Muscle layer of duodenum (tissue), 2 donors: ENCODE data around the gene VAPA.
A peak's percentile ranks its signal among the peaks of the same experiment; 100 is the strongest.

ENCODE experiments used
- H3K27ac ChIP-seq: one replicate; pipeline ENCODE4 v1.7.0; 2013; ENCODE audit warnings: mild to moderate bottlenecking, low read length
- H3K27me3 ChIP-seq: one replicate; pipeline ENCODE4 v1.7.0; 2013; ENCODE audit warnings: low read depth, mild to moderate bottlenecking, control low read depth, low read length
- H3K36me3 ChIP-seq, 2 donors: one replicate each; pipeline ENCODE4 v1.7.0; 2013; ENCODE audit warnings: low read length in 2 of 2, control low read depth in 1 of 2, mild to moderate bottlenecking in 1 of 2; ENCODE audit not compliant: insufficient read depth in 2 of 2, control insufficient read depth in 1 of 2
- H3K4me1 ChIP-seq, 2 donors: one replicate each; pipeline ENCODE4 v1.7.0; 2013; ENCODE audit warnings: low read length in 2 of 2, mild to moderate bottlenecking in 2 of 2, control low read depth in 1 of 2, moderate library complexity in 1 of 2; ENCODE audit not compliant: insufficient read depth in 2 of 2, control insufficient read depth in 1 of 2
- H3K4me3 ChIP-seq, 2 donors: one replicate each; pipeline ENCODE4 v1.7.0; 2013; ENCODE audit warnings: low read length in 2 of 2, low read depth in 1 of 2, mild to moderate bottlenecking in 1 of 2
- H3K9me3 ChIP-seq, 2 donors: one replicate each; pipeline ENCODE4 v1.7.0; 2013; ENCODE audit warnings: low read length in 2 of 2, control low read depth in 1 of 2, mild to moderate bottlenecking in 1 of 2; ENCODE audit not compliant: control insufficient read depth in 1 of 2
- donor health status: healthy.

VAPA gene

GRCh38 chr18:9965711-9966624 is 52.2 kb downstream of the VAPA start:
- Histone ChIP-seq H3K9me3 (no peaks in the 10 kb centered on the region), H3K27me3 (no peaks in the 10 kb centered on the region), H3K36me3 (no peaks in the 10 kb centered on the region), H3K27ac (no peak overlapping the region), H3K4me3 (no peak overlapping the region), H3K4me1 (no peaks in the 10 kb centered on the region)

- Histone ChIP-seq H3K27me3 (no peaks in the 10 kb centered on the region), H3K27ac (no peak overlapping the region), H3K36me3 (no peaks in the 10 kb centered on the region), H3K9me3 (no peaks in the 10 kb centered on the region), H3K4me3 (peak overlapping the region; percentile 16 to 35), H3K4me1 (peaks cover 0 to 4% of the 10 kb centered on the region in 2 donors)
Observed at GRCh38 chr18:9968081-9968848, 54.4 kb downstream of the VAPA start.

GRCh38 chr18:9969247-9969646 is 55.4 kb downstream of the VAPA start:
- H3K4me1 ChIP-seq: peaks cover 0 to 4% of the 10 kb centered on the region in 2 donors
- no peak overlapping the region for H3K27ac ChIP-seq
- H3K9me3 ChIP-seq: no peaks in the 10 kb centered on the region
- no peak overlapping the region for H3K4me3 ChIP-seq
- H3K36me3 ChIP-seq: no peaks in the 10 kb centered on the region
- H3K27me3 ChIP-seq: no peaks in the 10 kb centered on the region

- H3K4me3 ChIP-seq: no peak overlapping the region
- H3K27ac ChIP-seq: no peak overlapping the region
- no peaks in the 10 kb centered on the region for H3K36me3 ChIP-seq
- H3K27me3 ChIP-seq: no peaks in the 10 kb centered on the region
- peaks cover 8 to 9% of the 10 kb centered on the region in 2 donors for H3K9me3 ChIP-seq
- H3K4me1 ChIP-seq: peaks cover 0 to 4% of the 10 kb centered on the region in 2 donors
Observed at GRCh38 chr18:9971313-9971920, 57.6 kb downstream of the VAPA start.

DNA sequence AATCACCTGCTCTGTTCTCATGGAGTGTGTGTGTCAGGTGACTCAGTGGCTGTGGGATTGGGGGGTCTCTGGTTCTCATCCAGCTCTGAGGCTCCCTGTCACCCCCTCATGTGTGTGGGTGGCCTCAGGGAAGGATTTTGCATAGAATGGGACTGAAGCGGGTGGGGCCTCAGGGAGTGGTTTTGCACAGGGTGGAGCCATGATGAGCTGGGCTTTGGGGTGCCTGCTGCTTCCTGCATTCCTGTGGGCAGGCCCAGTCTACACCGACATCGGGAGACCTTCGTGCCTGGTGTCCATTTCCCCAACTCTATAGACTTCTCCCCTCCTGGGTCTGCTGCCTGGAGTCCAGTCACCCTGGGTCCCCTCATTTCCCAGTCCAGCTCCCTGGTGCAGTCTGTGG is 59.7 kb downstream of the VAPA start:
- no peak overlapping the region for H3K27ac ChIP-seq
- H3K9me3 ChIP-seq: peaks cover 8 to 11% of the 10 kb centered on the region in 2 donors

DNA sequence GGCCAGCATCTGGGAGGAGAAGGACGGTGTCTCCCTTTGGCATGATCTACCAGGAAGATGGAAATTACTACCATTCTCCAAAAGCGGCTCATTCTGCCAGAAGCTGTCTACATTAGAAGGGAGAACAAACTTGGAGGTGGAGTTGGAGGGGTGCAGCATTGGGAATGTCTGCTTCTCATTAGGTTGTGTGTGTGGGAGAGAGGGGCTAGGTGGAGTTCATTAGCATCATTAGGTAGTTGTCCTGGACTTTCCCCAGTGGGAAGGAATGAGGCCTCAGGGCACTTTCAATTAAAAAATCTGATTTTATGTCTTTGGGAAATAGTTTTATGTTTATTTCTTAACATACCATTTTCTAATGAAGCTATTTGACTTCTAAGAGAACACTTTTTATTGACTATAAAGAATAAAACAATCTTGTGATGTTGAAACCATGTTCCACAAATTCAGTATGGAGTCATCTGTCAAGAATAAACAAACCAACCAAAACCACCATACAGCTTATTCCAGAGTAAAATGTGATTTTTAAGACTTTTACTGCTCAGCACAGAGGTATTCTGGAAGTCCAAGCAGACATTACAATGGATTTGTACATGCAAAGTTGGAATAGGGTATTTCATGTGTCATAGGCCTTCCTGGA is 60.6 kb downstream of the VAPA start:
- H3K4me3 ChIP-seq: no peak overlapping the region
- no peaks in the 10 kb centered on the region for H3K36me3 ChIP-seq
- no peaks in the 10 kb centered on the region for H3K27me3 ChIP-seq
- peaks cover 8 to 11% of the 10 kb centered on the region in 2 donors for H3K9me3 ChIP-seq
- H3K27ac ChIP-seq: no peak overlapping the region
- H3K4me1 ChIP-seq: peaks cover 0 to 4% of the 10 kb centered on the region in 2 donors

More for the DNA sequence above, 59.7 kb downstream of the VAPA start:
- Histone ChIP-seq H3K27me3 (no peaks in the 10 kb centered on the region), H3K4me3 (no peak overlapping the region), H3K36me3 (no peaks in the 10 kb centered on the region), H3K4me1 (peaks cover 0 to 4% of the 10 kb centered on the region in 2 donors)

- no peaks in the 10 kb centered on the region for H3K27me3 ChIP-seq
- H3K4me1 ChIP-seq: peaks cover 0 to 4% of the 10 kb centered on the region in 2 donors
- no peaks in the 10 kb centered on the region for H3K36me3 ChIP-seq
- peaks cover 8 to 11% of the 10 kb centered on the region in 2 donors for H3K9me3 ChIP-seq
- H3K27ac ChIP-seq: no peak overlapping the region
- H3K4me3 ChIP-seq: no peak overlapping the region
Observed at GRCh38 chr18:9975658-9976057, 61.8 kb downstream of the VAPA start.

- no peak overlapping the region for H3K27ac ChIP-seq
- H3K36me3 ChIP-seq: no peaks in the 10 kb centered on the region
- no peaks in the 10 kb centered on the region for H3K27me3 ChIP-seq
- H3K4me1 ChIP-seq: no peaks in the 10 kb centered on the region
- H3K4me3 ChIP-seq: no peak overlapping the region
- H3K9me3 ChIP-seq: no peaks in the 10 kb centered on the region
Observed at GRCh38 chr18:9982711-9983110, 68.9 kb downstream of the VAPA start.

DNA sequence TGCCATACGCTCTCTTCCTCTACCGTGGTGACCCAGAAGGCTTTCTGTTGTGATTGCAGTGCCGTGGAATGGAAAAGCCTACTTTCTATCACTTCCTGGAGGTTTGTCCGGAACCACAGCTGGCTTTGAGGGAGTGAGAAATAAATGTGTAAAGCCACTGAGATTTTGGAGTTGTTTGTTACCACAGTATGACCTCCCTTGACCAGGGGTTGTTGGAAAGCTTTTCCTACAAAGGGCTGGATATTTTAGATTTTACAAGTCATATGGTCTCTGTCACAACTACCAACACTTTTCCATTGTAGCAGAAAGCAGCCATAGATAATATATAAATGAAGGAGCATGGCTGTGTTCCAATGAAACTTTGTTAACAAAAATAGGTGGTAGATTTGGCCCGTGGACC is 70.3 kb downstream of the VAPA start:
- no peaks in the 10 kb centered on the region for H3K9me3 ChIP-seq
- H3K27me3 ChIP-seq: no peaks in the 10 kb centered on the region
- no peaks in the 10 kb centered on the region for H3K36me3 ChIP-seq
- no peak overlapping the region for H3K4me3 ChIP-seq
- H3K4me1 ChIP-seq: peaks cover 0 to 3% of the 10 kb centered on the region in 2 donors
- H3K27ac ChIP-seq: no peak overlapping the region

DNA sequence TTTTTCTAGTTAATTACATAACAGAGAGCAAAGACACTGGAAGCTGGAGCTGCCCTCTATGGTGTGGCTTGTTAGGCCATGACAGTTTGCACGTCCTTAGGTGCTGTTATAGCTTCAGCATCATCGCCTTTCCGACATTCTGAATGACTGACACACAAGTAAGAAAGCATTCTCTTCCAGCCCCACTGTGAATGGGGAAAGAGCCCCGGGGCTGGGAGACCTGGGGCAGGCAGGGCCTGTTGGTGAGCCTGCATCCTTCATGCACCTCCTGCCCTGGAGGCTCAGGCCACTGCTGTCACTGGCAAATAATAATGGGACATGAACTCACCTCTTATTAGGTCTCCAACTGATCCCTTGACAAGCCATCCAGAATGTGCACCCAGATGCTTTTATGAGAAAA is 71.8 kb downstream of the VAPA start:
- Histone ChIP-seq H3K27me3 (no peaks in the 10 kb centered on the region), H3K9me3 (no peaks in the 10 kb centered on the region), H3K36me3 (no peaks in the 10 kb centered on the region), H3K4me3 (no peak overlapping the region), H3K27ac (no peak overlapping the region), H3K4me1 (peaks cover 0 to 3% of the 10 kb centered on the region in 2 donors)
